Activated naive CD8-positive, alpha-beta T cell treated with anti-CD3 and anti-CD28 coated beads for 36 hours (primary cell): ENCODE data around the gene PMM1. TPM values are rescaled to one million over a fixed set of nuclear protein-coding genes. Genes with fewer than 3 reads are reported as not detected.
A peak's percentile ranks its signal among the peaks of the same experiment; 100 is the strongest.
"Not testable (repeated sequence)": the region's sequence is repeated elsewhere in the genome, so short reads cannot be mapped to it uniquely, and the experiment has no call there.

Experiments used
- DNase-seq: peaks from one replicate; pipeline ENCODE4 v3.0.0; 2021
- H3K27ac Mint-ChIP-seq: one replicate; pipeline ENCODE4 v1.8.0; 2022; ENCODE audit warnings: mild to moderate bottlenecking, moderate library complexity, mixed read lengths
- H3K27me3 Mint-ChIP-seq: one replicate; pipeline ENCODE4 v1.8.0; 2022; ENCODE audit warnings: mild to moderate bottlenecking, mixed read lengths
- H3K36me3 Mint-ChIP-seq: one replicate; pipeline ENCODE4 v1.8.0; 2021; ENCODE audit warnings: mild to moderate bottlenecking, mixed read lengths
- H3K4me1 Mint-ChIP-seq: one replicate; pipeline ENCODE4 v1.8.0; 2021; ENCODE audit warnings: mixed read lengths
- H3K4me3 Mint-ChIP-seq: one replicate; pipeline ENCODE4 v1.8.0; 2022; ENCODE audit warnings: mild to moderate bottlenecking, moderate library complexity, mixed read lengths
- H3K9me3 Mint-ChIP-seq: one replicate; pipeline ENCODE4 v1.8.0; 2022; ENCODE audit warnings: mixed read lengths
- total RNA-seq, 2 experiments: library from RNA; stranded (reverse); gene quantifications; one replicate each; pipeline ENCODE4 v1.2.3, GENCODE V29; 2021

The PMM1 gene
- total RNA-seq, 2 experiments from 2014 or later, result 24.3 to 26.9 TPM

GRCh38 chr22:41561788-41562187 is 27.9 kb downstream of the PMM1 start:
- Mint-ChIP-seq H3K9me3 (no peaks in the 10 kb centered on the region), H3K36me3 (no peaks in the 10 kb centered on the region), H3K4me3 (no peak overlapping the region), H3K27me3 (peaks cover 44% of the 10 kb centered on the region), H3K27ac (no peak overlapping the region), H3K4me1 (peaks cover 10% of the 10 kb centered on the region)
- no peak for DNase-seq

- no peaks in the 10 kb centered on the region for H3K9me3 Mint-ChIP-seq
- H3K27me3 Mint-ChIP-seq, result peaks cover 44% of the 10 kb centered on the region
- H3K4me3 Mint-ChIP-seq, result no peak overlapping the region
- no peaks in the 10 kb centered on the region for H3K36me3 Mint-ChIP-seq
- H3K4me1 Mint-ChIP-seq, result peaks cover 10% of the 10 kb centered on the region
- no peak overlapping the region for H3K27ac Mint-ChIP-seq
- DNase-seq, result no peak
Measured at GRCh38 chr22:41561335-41561734, 28.3 kb downstream of the PMM1 start.

- no peak for DNase-seq
- H3K27me3 Mint-ChIP-seq, result peaks cover 44% of the 10 kb centered on the region
- no peak overlapping the region for H3K27ac Mint-ChIP-seq
- no peak overlapping the region for H3K4me3 Mint-ChIP-seq
- no peaks in the 10 kb centered on the region for H3K36me3 Mint-ChIP-seq
- H3K9me3 Mint-ChIP-seq, result no peaks in the 10 kb centered on the region
- H3K4me1 Mint-ChIP-seq, result peaks cover 6% of the 10 kb centered on the region
Measured at GRCh38 chr22:41560095-41560471, 29.6 kb downstream of the PMM1 start.

DNA sequence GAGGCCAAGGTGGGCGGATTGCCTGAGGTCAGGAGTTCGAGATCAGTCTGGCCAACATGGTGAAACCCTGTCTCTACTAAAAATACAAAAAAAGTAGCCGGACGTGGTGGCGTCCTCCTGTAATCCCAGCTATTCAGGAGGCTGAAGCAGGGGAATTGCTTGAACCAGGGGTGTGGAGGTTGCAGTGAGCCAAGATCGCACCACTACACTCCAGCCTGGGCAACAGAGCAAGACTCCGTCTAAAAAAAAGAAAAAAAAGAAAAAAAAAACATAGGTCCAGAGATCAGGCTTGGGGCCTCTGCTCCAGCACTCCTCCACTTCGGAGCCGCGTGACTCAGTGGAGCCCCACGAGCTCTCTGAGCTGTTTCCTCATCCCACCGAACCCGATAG is 31.4 kb downstream of the PMM1 start:
- peaks cover 49% of the 10 kb centered on the region for H3K27me3 Mint-ChIP-seq
- H3K36me3 Mint-ChIP-seq, H3K4me3 Mint-ChIP-seq, DNase-seq, H3K27ac Mint-ChIP-seq, H3K9me3 Mint-ChIP-seq, H3K4me1 Mint-ChIP-seq: not testable (repeated sequence)

DNA sequence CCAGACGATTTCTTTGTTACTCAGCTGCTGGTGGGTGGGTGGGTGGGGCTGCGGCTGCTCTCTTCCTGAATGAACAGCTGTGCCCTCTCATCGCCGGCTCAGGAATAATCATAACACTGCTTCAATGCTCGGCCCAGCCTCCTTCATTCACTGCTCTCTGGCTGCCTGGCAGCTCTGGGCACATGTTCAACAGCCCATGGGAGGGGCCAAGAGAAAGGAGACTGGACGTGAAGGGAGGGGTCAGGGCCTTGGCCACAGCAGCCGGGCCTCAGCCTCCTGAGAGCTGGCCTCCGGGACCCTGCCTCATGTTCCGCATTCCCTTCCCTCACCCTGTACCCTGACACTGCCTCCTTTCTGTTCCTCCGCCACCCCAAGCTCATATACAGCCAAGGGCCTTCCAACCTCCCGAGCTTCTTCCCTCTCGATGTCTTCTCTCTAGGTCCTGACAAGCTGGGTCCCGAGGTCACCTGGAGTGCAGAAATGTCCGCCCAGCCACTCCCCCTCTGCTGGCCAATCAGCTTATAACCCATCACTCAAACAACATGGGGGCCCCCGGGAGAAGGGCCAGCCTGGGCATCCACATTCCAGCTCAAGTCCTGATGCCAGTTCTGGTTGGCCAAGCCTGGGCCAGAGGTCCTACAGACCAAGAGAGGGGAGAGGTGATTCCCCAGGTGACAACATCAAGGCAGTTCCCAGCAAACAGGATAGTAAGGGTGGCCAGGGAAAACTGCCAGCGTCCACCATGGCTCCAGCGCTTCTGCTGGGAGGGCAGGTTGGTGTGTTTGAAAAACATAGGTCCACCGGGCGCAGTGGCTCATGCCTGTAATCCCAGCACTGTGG is 32.0 kb downstream of the PMM1 start:
- Mint-ChIP-seq H3K4me1 (peaks cover 6% of the 10 kb centered on the region), H3K36me3 (no peaks in the 10 kb centered on the region), H3K9me3 (no peaks in the 10 kb centered on the region), H3K4me3 (no peak overlapping the region), H3K27ac (no peak overlapping the region), H3K27me3 (peaks cover 49% of the 10 kb centered on the region)
- DNase-seq, result no peak

- H3K4me3 Mint-ChIP-seq, result no peak overlapping the region
- no peaks in the 10 kb centered on the region for H3K36me3 Mint-ChIP-seq
- no peaks in the 10 kb centered on the region for H3K9me3 Mint-ChIP-seq
- DNase-seq, result no peak
- peaks cover 6% of the 10 kb centered on the region for H3K4me1 Mint-ChIP-seq
- H3K27me3 Mint-ChIP-seq, result peaks cover 41% of the 10 kb centered on the region
- no peak overlapping the region for H3K27ac Mint-ChIP-seq
Measured at GRCh38 chr22:41556561-41556960, 33.1 kb downstream of the PMM1 start.

- no peak overlapping the region for H3K4me3 Mint-ChIP-seq
- H3K36me3 Mint-ChIP-seq, result no peaks in the 10 kb centered on the region
- H3K4me1 Mint-ChIP-seq, result peaks cover 6% of the 10 kb centered on the region
- no peaks in the 10 kb centered on the region for H3K9me3 Mint-ChIP-seq
- H3K27me3 Mint-ChIP-seq, result peaks cover 30% of the 10 kb centered on the region
- no peak for DNase-seq
- H3K27ac Mint-ChIP-seq, result no peak overlapping the region
Measured at GRCh38 chr22:41555325-41555982, 34.2 kb downstream of the PMM1 start.

DNA sequence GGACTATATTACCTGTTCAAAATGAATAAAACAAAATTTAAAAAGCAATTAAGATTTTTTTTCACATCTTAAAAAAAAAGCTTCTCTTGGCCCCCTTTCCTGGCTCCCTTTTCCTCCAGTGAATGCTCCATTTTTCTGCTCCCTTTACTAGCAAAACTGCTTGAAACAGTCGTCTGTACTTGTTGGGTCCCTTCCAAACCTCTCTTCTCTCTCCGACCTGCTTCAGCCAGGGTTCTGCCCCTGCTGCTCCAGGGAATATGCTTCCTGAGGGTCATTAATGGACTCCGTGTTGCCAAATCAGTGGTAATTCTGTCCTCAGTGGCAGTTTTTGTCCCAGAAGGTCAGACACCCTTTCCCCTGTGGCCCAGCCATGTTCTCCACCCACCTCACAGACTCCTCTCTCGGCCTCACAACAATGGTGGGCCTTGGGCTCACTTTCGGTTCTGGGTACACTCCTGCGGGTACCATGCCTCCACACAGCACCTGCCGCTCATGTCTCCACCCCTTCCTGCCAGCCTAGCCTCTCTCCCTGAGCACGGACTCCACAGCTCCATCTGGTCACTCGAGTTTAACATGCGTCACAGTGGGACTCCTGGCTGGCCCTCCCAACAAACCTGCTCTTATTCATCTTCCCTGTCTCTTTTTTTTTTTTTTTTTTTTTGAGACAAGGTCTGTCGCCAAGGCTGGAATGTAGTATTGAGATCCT is 37.6 kb downstream of the PMM1 start:
- Mint-ChIP-seq H3K27ac (no peak overlapping the region), H3K4me3 (no peak overlapping the region), H3K27me3 (peaks cover 5% of the 10 kb centered on the region), H3K36me3 (no peaks in the 10 kb centered on the region), H3K4me1 (peaks cover 1% of the 10 kb centered on the region), H3K9me3 (no peaks in the 10 kb centered on the region)
- no peak for DNase-seq

DNA sequence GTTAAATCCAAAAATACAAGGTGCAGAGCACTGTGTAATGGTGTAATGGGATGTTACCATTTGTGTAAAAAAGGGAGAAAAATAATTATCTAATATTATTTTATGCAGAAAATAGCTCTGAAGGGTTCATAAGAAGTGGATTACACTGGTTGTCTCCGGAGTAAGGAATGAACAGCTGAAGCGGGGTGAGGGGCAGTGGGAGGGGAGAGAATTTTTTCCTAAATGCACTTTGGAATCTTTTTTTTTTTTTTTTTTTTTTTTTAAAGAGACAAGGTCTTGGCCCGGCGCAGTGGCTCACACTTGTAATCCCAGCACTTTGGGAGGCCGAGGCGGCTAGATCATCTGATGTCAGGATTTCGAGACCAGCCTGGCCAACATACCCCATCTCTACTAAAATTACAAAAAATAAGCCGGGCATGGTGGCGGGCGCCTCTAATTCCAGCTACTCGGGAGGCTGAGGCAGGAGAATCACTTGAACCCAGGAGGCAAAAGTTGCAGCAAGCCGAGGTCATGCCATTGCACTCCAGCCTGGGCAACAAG is 38.6 kb downstream of the PMM1 start:
- no peak for DNase-seq
- H3K4me1 Mint-ChIP-seq, result no peaks in the 10 kb centered on the region
- H3K36me3 Mint-ChIP-seq, result no peaks in the 10 kb centered on the region
- H3K4me3 Mint-ChIP-seq, result no peak overlapping the region
- H3K27me3 Mint-ChIP-seq, result peaks cover 5% of the 10 kb centered on the region
- H3K9me3 Mint-ChIP-seq, result no peaks in the 10 kb centered on the region
- H3K27ac Mint-ChIP-seq, result no peak overlapping the region

GRCh38 chr22:41548830-41549211 is 40.8 kb downstream of the PMM1 start:
- H3K27ac Mint-ChIP-seq, result no peak overlapping the region
- peaks cover 4% of the 10 kb centered on the region for H3K27me3 Mint-ChIP-seq

GRCh38 chr22:41544671-41545476 is 44.8 kb downstream of the PMM1 start:
- Mint-ChIP-seq H3K27me3 (no peaks in the 10 kb centered on the region), H3K9me3 (no peaks in the 10 kb centered on the region), H3K27ac (peak overlapping the region; percentile 89), H3K36me3 (peaks cover 21% of the 10 kb centered on the region), H3K4me1 (peaks cover 41% of the 10 kb centered on the region), H3K4me3 (peak overlapping the region; percentile 95)
- no peak for DNase-seq

More at GRCh38 chr22:41548830-41549211, 40.8 kb downstream of the PMM1 start:
- DNase-seq, result no peak
- Mint-ChIP-seq H3K36me3 (peaks cover 1% of the 10 kb centered on the region), H3K9me3 (no peaks in the 10 kb centered on the region), H3K4me1 (peaks cover 9% of the 10 kb centered on the region), H3K4me3 (no peak overlapping the region)

- Mint-ChIP-seq H3K4me1 (peaks cover 44% of the 10 kb centered on the region), H3K4me3 (peak within 1 kb of the TSS; percentile 95), H3K27ac (peak within 1 kb of the TSS; percentile 89), H3K36me3 (peaks cover 21% of the 10 kb centered on the region), H3K9me3 (no peaks in the 10 kb centered on the region), H3K27me3 (no peaks in the 10 kb centered on the region)
- peak; percentile 98 for DNase-seq
Measured at GRCh38 chr22:41543854-41544670, 45.6 kb downstream of the PMM1 start, which contains the start of gene POLR3H. Gene POLR3H, minus strand, starts transcription at chr22:41544470. Its CDS starts 369 bp downstream, at chr22:41544101.

DNA sequence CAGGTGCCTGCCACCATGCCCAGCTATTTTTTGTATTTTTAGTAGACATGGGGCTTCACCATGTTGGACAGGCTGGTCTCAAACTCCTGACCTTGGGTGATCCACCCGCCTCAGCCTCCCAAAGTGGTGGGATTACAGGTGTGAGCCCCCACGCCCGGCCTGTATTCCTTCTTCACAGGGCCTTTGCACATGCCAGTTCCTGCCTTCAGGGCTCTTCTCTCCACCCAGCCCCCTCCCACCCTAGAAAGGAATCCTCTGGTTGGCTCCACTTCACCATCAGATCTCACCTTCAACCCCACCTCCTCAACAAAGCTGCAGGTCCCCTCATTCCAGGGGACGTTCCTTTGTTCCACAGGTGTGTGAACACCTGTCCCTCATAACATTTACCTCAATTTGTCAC is 47.4 kb downstream of the PMM1 start:
- Mint-ChIP-seq H3K4me3 (peak overlapping the region; percentile 95), H3K27me3 (no peaks in the 10 kb centered on the region), H3K27ac (peak overlapping the region; percentile 89), H3K9me3 (no peaks in the 10 kb centered on the region), H3K36me3 (peaks cover 24% of the 10 kb centered on the region), H3K4me1 (peaks cover 46% of the 10 kb centered on the region)
- DNase-seq, result no peak

- H3K36me3 Mint-ChIP-seq, result peaks cover 24% of the 10 kb centered on the region
- H3K27ac Mint-ChIP-seq, result peak overlapping the region; percentile 36
- H3K4me1 Mint-ChIP-seq, result peaks cover 46% of the 10 kb centered on the region
- peak overlapping the region; percentile 95 for H3K4me3 Mint-ChIP-seq
- DNase-seq, result no peak
- H3K27me3 Mint-ChIP-seq, result no peaks in the 10 kb centered on the region
- H3K9me3 Mint-ChIP-seq, result no peaks in the 10 kb centered on the region
Measured at GRCh38 chr22:41541484-41541883, 48.2 kb downstream of the PMM1 start.
